Muscle layer of colon (tissue), 2 donors: ENCODE results near the gene ATP5F1B.
A peak's percentile ranks its signal among the peaks of the same experiment; 100 is the strongest.
"Not testable (repeated sequence)": the region's sequence is repeated elsewhere in the genome, so short reads cannot be mapped to it uniquely, and the experiment has no call there.

Experiments used
- H3K27ac ChIP-seq: one replicate; pipeline ENCODE4 v1.7.0; 2013; ENCODE audit warnings: low read depth, mild to moderate bottlenecking, low read length, moderate library complexity
- H3K27me3 ChIP-seq, 2 donors: one replicate each; pipeline ENCODE4 v1.7.0; 2013; ENCODE audit warnings: low read length in 2 of 2, mild to moderate bottlenecking in 2 of 2; ENCODE audit not compliant: insufficient read depth in 2 of 2, control insufficient read depth in 1 of 2
- H3K36me3 ChIP-seq: one replicate; pipeline ENCODE4 v1.7.0; 2013; ENCODE audit warnings: mild to moderate bottlenecking, low read length; ENCODE audit not compliant: insufficient read depth
- H3K4me1 ChIP-seq: one replicate; pipeline ENCODE4 v1.7.0; 2013; ENCODE audit warnings: mild to moderate bottlenecking, low read length; ENCODE audit not compliant: insufficient read depth
- H3K4me3 ChIP-seq, 2 donors: one replicate each; pipeline ENCODE4 v1.7.0; 2013; ENCODE audit warnings: low read length in 2 of 2, low read depth in 1 of 2, mild to moderate bottlenecking in 1 of 2, moderate library complexity in 1 of 2
- H3K9ac ChIP-seq: one replicate; pipeline ENCODE4 v1.7.0; 2013; ENCODE audit warnings: low read length
- H3K9me3 ChIP-seq: one replicate; pipeline ENCODE4 v1.7.0; 2013; ENCODE audit warnings: mild to moderate bottlenecking, low read length
- donor health status: abdominal sarcoma.
- donor health status: Adenocarcinoma of cecum.

ATP5F1B gene

GRCh38 chr12:56676851-56677580 is 31.2 kb upstream of the ATP5F1B start:
- no peak overlapping the region for H3K9ac ChIP-seq
- no peaks in the 10 kb centered on the region for H3K27me3 ChIP-seq
- no peak overlapping the region for H3K27ac ChIP-seq
- peaks cover 10% of the 10 kb centered on the region for H3K36me3 ChIP-seq
- H3K4me1 ChIP-seq = peaks cover 36% of the 10 kb centered on the region
- H3K9me3 ChIP-seq = no peaks in the 10 kb centered on the region
- H3K4me3 ChIP-seq = no peak overlapping the region

DNA sequence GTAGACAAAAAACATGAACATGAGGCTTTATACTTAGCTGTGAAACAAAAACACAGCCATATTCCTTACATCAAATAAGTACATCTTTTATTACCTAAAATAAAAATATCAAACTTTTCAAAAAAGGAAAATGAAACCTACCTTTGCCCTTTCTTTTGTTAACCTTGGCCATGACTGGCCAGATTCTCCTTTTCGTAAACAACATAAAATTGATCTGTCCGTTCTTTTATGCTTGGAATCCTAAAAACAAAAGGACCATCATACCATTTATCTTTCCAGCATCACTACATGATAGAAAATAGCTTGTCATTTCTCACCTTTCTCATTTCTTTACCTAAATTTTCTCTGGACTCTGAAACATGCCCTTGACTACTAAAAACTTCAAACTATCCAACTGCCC is 25.8 kb upstream of the ATP5F1B start:
- Histone ChIP-seq H3K36me3 (peaks cover 49% of the 10 kb centered on the region), H3K4me1 (peaks cover 23% of the 10 kb centered on the region), H3K27ac (no peak overlapping the region)

GRCh38 chr12:56670836-56671235 is 25.1 kb upstream of the ATP5F1B start:
- no peak overlapping the region for H3K27ac ChIP-seq
- H3K27me3 ChIP-seq = no peaks in the 10 kb centered on the region
- H3K4me3 ChIP-seq = no peak overlapping the region
- peaks cover 23% of the 10 kb centered on the region for H3K4me1 ChIP-seq
- peaks cover 57% of the 10 kb centered on the region for H3K36me3 ChIP-seq
- no peak overlapping the region for H3K9ac ChIP-seq
- H3K9me3 ChIP-seq = no peaks in the 10 kb centered on the region

More for the DNA sequence above, 25.8 kb upstream of the ATP5F1B start:
- no peak overlapping the region for H3K4me3 ChIP-seq
- H3K9me3 ChIP-seq = no peaks in the 10 kb centered on the region
- no peak overlapping the region for H3K9ac ChIP-seq
- no peaks in the 10 kb centered on the region for H3K27me3 ChIP-seq

DNA sequence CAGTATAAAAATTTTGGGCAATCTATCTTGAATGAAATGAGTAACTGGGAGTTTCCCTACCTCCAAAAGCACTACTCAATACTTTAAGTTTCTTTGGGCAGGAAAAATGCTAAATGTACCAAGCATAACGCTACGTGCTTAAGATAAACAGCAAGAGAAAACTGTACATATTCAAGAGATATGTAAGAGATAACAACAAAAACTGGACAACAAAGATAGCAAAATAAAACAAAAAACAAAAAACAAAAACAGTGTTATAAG is 22.3 kb upstream of the ATP5F1B start:
- Histone ChIP-seq H3K36me3 (peaks cover 79% of the 10 kb centered on the region), H3K27ac (no peak overlapping the region)

DNA sequence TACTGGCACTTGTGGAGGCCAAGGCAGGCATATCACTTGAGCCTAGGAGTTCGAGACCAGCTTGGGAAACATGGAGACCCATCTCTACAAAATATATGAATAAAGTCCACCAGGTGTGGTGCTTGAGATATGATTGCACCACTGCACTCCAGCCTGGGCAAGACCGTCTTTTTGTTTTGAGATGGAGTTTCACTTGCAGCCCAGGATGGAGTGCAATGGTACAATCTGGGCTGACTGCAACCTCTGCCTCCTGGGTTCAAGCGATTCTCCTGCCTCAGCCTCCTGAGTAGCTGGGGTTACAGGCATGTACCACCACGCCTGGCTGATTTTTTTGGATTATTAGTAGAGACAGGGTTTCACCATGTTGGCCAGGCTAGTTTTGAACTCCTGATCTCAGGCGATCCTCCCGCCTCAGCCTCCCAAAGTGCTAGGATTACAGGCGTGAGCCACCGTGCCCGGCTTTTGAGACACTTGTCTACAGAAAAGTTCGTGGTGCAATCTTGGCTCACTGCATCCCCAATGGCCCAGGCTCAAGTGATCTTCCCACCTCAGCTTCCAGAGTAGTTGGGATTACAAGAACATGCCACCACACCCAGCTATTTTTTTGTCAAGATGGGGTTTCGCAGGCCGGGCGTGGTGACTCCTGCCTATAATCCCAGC is 16.3 kb upstream of the ATP5F1B start:
- H3K36me3 ChIP-seq = peaks cover 34% of the 10 kb centered on the region
- no peak overlapping the region for H3K4me3 ChIP-seq
- no peaks in the 10 kb centered on the region for H3K27me3 ChIP-seq
- H3K9ac ChIP-seq = no peak overlapping the region
- H3K4me1 ChIP-seq = no peaks in the 10 kb centered on the region
- H3K27ac ChIP-seq = no peak overlapping the region
- H3K9me3 ChIP-seq = no peaks in the 10 kb centered on the region

More for the DNA sequence above, 22.3 kb upstream of the ATP5F1B start:
- no peaks in the 10 kb centered on the region for H3K27me3 ChIP-seq
- no peaks in the 10 kb centered on the region for H3K9me3 ChIP-seq
- H3K9ac ChIP-seq = no peak overlapping the region
- no peak overlapping the region for H3K4me3 ChIP-seq
- peaks cover 22% of the 10 kb centered on the region for H3K4me1 ChIP-seq

DNA sequence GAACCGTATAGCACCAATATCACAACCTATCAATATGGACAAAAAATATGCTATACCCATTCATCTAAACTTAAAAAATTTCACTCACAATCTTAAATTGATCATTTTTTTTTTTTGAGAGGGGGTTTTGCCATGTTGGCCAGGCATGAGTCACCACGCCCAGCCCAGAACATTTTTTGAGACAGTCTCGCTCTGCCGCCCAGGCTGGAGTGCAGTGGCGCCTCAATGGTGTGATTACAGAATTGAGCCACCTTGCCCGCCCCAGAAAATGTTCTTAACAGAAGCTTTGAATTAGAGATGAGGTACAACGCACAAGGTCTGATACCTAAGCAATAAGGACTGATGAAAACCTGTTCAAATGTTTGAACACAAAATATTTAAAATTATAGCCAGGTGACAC is 15.8 kb upstream of the ATP5F1B start:
- H3K27me3 ChIP-seq = no peaks in the 10 kb centered on the region
- peaks cover 30% of the 10 kb centered on the region for H3K36me3 ChIP-seq
- no peaks in the 10 kb centered on the region for H3K4me1 ChIP-seq
- H3K9ac ChIP-seq = no peak overlapping the region
- H3K4me3 ChIP-seq = no peak overlapping the region
- H3K27ac ChIP-seq = no peak overlapping the region
- H3K9me3 ChIP-seq = no peaks in the 10 kb centered on the region

DNA sequence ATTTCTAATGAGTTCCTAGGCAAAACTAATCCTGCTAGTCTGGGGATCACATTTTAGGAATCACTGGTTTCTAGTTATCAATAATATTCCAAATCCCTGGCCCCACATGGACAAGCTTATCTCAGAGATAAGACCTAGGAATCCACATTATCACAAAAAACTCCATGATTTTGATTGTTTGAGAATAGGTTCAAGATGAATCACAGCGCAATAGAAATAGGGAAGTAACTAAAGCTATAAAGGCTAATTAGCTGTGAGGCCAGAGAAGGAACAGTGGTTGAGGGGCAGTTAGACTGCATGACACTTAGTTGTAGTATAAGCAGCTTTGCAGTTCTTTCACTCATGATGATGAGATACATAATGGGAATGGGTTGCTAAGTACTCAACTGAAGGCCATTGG is 13.1 kb upstream of the ATP5F1B start:
- Histone ChIP-seq H3K27ac (no peak overlapping the region), H3K4me1 (no peaks in the 10 kb centered on the region), H3K27me3 (no peaks in the 10 kb centered on the region), H3K9me3 (no peaks in the 10 kb centered on the region), H3K4me3 (no peak overlapping the region), H3K36me3 (peaks cover 8% of the 10 kb centered on the region), H3K9ac (no peak overlapping the region)

DNA sequence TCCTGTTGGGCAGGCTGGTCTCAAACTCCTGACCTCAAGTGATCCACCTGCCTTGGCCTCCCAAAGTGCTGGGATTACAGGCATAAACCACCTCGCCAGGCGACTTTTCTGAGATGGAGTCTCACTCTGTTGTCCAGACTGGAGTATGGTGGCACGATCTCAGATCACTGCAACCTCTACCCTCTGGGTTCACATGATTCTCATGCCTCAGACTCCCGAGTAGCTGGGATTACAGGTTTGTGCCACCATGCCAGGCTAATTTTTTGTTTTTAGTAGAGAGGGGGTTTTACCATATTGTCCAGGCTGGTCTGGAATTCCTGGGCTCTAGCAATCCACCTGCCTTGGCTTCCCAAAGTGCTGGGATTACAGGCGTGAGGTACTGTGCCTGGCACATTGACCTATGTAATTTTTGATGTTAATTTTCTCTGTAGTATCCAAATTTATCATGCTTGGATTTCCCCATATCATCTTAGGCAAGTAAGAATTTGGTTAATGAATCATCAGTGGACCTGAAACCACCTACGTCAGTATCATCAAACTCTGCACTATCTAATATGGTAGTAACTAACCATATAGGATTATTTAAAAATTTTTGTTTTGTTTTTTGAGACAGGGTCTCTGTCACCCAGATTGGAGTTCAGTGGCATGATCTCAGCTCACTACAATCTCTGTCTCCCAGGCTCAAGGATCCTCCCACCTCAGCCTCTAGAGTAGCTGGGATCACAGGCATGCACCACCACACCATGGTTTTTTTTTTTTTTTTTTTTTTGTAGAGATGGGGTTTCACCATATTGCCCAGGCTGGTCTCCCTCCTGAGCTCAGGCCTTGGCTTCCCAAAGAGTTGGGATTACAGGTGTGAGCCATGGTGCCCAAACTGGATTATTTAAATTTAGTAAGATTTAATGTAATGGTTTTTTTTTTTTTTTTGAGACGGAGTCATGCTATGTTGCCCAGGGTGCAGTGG is 11.9 kb upstream of the ATP5F1B start:
- H3K9ac ChIP-seq = no peak overlapping the region

DNA sequence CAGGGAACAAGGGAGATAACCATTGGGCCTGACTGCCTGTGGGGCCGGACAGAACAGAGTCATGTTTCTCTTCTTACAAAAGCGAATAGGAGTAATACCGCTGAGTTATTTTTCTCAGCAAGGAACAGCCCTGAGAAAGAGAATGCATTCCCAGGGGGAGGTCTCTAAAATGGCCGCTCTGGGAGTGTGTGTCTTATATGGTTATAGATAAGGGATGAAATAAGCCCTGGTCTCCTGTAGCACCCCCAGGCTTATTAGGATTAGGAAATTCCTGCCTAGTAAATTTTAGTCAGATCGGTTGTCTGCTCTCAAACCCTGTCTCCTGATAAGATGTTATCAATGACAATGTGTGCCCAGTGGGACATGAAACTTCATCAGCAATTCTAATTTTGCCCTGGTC is 8.0 kb upstream of the ATP5F1B start:
- not testable (repeated sequence) for H3K36me3 ChIP-seq, H3K4me1 ChIP-seq, H3K9ac ChIP-seq, H3K27ac ChIP-seq, H3K27me3 ChIP-seq, H3K9me3 ChIP-seq, H3K4me3 ChIP-seq

More for the DNA sequence above, 11.9 kb upstream of the ATP5F1B start:
- H3K4me1 ChIP-seq = no peaks in the 10 kb centered on the region
- H3K36me3 ChIP-seq = no peaks in the 10 kb centered on the region
- H3K27ac ChIP-seq = no peak overlapping the region
- H3K4me3 ChIP-seq = no peak overlapping the region
- no peaks in the 10 kb centered on the region for H3K9me3 ChIP-seq
- H3K27me3 ChIP-seq = no peaks in the 10 kb centered on the region

DNA sequence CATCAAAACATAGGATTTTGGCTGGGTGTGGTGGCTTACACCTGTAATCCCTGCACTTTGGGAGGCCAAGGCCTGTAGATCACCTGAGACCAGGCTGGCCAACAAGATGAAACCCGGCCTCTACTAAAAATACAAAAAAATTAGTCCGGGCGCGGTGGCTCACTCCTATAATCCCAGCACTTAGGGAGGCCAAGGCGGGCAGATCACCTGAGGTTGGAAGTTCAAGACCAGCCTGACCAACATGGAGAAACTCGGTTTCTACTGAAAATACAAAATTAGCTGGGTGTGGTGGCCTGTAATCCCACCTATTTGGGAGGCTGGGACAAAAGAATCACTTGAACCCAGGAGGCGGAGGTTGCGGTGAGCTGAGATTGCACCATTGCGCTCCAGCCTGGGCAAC is 2.2 kb upstream of the ATP5F1B start:
- H3K9me3 ChIP-seq, H3K27me3 ChIP-seq, H3K4me3 ChIP-seq, H3K9ac ChIP-seq, H3K27ac ChIP-seq: not testable (repeated sequence)
- Histone ChIP-seq H3K4me1 (peaks cover 24% of the 10 kb centered on the region), H3K36me3 (peaks cover 18% of the 10 kb centered on the region)

DNA sequence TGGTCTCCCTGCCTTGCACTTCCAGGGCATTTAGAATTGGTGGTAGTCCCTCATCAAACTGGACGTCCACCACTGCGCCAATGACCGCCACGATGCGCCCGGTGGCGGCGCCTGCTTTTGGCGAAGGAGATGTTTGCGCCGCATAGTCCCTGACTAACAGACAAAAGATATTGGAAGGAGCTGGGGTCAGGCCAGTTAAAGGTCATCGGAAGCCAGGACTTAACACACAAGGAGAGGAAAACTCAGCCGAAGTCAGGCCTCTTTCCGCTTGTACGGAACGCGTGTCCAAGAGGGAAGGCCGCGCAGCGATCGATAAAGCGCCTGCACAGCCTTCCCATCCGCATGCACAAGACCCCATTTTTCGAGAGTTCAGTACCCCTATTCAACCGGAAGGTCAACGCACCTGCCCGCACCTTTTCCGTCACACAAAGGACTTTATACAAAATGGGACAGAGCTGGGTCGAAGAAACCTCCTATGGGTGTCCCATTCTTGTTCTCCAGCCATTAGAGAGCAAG is 525 bp downstream of the ATP5F1B start:
- peak overlapping the region; percentile 99 for H3K27ac ChIP-seq
- H3K4me3 ChIP-seq = peak overlapping the region; percentile 87 to 100
- H3K36me3 ChIP-seq = peaks cover 32% of the 10 kb centered on the region
- no peaks in the 10 kb centered on the region for H3K9me3 ChIP-seq
- peak overlapping the region; percentile 98 for H3K9ac ChIP-seq
- H3K4me1 ChIP-seq = peaks cover 32% of the 10 kb centered on the region
- no peaks in the 10 kb centered on the region for H3K27me3 ChIP-seq
